ENCODE measurements around the gene DDX56. TPM values are rescaled to one million over a fixed set of nuclear protein-coding genes. Genes with fewer than 3 reads are reported as not detected.

Gene DDX56
- total RNA-seq, 1 donor from 2014 or later = 71.6 TPM

Other genes starting within 250 kb of the DDX56 start
- gene CAMK2B, start 248.3 kb downstream of the DDX56 start, total RNA-seq (ENCODE audit: unreplicated experiment) = 0.23 TPM
- 97.5 TPM for gene NUDCD3, start 83.2 kb downstream of the DDX56 start, total RNA-seq (ENCODE audit: unreplicated experiment)
- not detected for gene NPC1L1, start 32.6 kb downstream of the DDX56 start, total RNA-seq (ENCODE audit: unreplicated experiment)
- gene TMED4, start 8.3 kb upstream of the DDX56 start, total RNA-seq (ENCODE audit: unreplicated experiment) = 79.4 TPM
- gene OGDH, start 32.7 kb upstream of the DDX56 start, total RNA-seq (ENCODE audit: unreplicated experiment) = 67.1 TPM
- gene ZMIZ2, start 174.9 kb upstream of the DDX56 start, total RNA-seq (ENCODE audit: unreplicated experiment) = 70.9 TPM
- 1,721 TPM for gene PPIA, start 222.8 kb upstream of the DDX56 start, total RNA-seq (ENCODE audit: unreplicated experiment)

Measured in endothelial cell (in vitro differentiated cells).